Measurements from ENCODE around the gene CLPSL2.

CLPSL2 gene

DNA sequence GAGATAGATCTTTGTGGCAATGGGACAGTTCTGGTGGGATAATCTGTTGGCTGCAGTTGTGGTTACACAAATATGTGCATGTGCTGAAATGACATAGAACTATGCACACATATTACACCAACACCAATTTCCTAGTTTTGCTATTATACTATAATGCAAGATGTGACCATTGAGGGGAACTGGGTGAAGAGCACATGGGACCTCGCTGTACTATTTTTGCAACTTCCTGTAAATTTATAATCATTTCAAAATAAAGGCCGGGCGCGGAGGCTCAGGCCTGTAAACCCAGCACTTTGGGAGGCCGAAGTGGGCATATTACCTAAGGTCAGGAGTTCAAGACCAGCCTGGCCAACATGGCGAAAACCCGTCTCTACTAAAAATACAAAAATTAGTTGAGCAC lies 30.9 kb upstream of the CLPSL2 start:
- no peak for DNase-seq (ENCODE audit: extremely low read depth in 1 of 2, low read depth in 1 of 2)

GRCh38 chr6:35746516-35746915 lies 29.9 kb upstream of the CLPSL2 start:
- DNase-seq (ENCODE audit: extremely low read depth in 1 of 2, low read depth in 1 of 2), result no peak

DNA sequence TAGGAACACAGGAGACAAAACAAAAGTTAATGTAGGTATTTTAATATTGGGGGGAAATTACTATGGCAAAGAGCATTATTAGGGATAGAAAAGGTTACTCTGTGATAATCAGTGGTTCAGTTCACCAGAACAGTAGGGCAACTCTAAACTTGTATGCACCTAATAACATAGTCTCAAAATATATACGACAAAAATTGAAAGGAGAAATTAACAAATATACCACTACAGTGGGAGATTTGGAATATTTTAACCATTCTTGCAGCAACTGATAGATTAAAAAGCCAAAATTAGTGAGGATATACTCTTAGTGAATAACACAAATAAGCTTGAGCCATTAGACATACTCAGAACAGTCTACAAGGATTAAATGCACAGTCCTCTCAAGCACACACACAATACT lies 28.5 kb upstream of the CLPSL2 start:
- no peak for DNase-seq (ENCODE audit: extremely low read depth in 1 of 2, low read depth in 1 of 2)

DNA sequence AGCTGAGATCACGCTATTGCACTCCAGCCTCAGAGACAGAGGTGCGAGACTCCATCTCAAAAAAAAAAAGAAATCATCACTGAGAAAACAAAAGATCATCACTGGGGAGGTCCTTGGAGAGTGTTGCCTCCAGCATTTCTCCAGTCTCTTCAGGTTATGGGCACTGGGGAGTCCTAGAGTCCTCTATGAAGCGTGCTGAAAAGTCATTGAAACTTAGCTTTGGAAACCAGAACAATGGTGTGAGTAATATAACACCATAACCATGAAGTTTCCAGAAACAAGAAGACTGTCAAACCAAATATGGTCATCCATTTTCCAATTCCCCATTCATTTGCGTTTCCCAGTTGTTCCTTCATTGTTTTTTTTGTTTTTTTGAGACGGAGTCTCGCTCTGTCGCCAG lies 25.8 kb upstream of the CLPSL2 start:
- no peak for DNase-seq (ENCODE audit: extremely low read depth in 1 of 2, low read depth in 1 of 2)

DNA sequence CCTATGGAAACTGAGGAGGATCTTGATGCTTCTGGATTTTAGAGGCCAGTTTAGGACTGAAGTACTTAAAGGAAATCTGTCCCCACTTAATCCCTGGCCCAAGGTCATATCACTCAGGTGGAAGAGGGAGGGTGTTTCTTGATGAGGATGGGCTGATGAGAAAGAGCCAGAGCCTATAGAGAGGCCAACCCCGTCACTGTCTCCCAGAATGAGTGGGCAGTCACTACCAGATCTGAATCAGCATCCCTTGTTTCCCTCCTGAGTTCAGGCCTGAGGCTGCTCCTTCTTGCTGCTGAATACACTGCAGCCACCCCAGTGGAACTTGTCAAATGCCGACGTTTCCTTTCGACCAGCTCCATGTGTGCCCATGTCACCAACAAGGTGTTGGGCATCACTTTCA lies 24.8 kb upstream of the CLPSL2 start:
- DNase-seq (ENCODE audit: extremely low read depth in 1 of 2, low read depth in 1 of 2), result no peak

- no peak for DNase-seq (ENCODE audit: extremely low read depth in 1 of 2, low read depth in 1 of 2)
Measured at GRCh38 chr6:35752330-35752729, 24.1 kb upstream of the CLPSL2 start.

GRCh38 chr6:35754452-35755277 lies 21.7 kb upstream of the CLPSL2 start:
- no peak for DNase-seq (ENCODE audit: extremely low read depth in 1 of 2, low read depth in 1 of 2)

GRCh38 chr6:35755278-35755924 lies 21.0 kb upstream of the CLPSL2 start:
- DNase-seq (ENCODE audit: extremely low read depth in 1 of 2, low read depth in 1 of 2), result no peak

GRCh38 chr6:35757456-35758123 lies 18.8 kb upstream of the CLPSL2 start:
- no peak for DNase-seq (ENCODE audit: extremely low read depth in 1 of 2, low read depth in 1 of 2)

GRCh38 chr6:35759426-35759825 lies 17.0 kb upstream of the CLPSL2 start:
- no peak for DNase-seq (ENCODE audit: extremely low read depth in 1 of 2, low read depth in 1 of 2)

DNA sequence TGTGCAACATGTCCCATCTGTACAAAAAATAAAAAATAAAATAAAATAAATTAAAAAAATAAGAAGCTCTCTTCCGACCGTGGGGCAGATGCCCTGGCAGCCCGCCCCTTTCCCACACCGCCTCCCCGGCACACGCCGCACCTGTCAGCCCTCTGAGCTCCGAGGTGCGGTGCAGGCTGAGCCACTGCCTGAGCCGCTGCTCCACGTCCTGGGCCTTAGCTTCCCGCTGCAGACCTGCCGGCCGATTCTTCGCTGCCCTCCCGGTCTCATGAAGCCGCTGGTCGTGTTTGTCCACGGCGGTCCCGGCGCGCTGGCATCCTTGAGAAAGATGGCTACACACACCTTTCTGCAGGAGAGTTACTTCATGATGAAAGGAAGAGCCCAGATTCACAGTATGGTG lies 10.7 kb upstream of the CLPSL2 start:
- no peak for DNase-seq (ENCODE audit: extremely low read depth in 1 of 2, low read depth in 1 of 2)

- DNase-seq (ENCODE audit: extremely low read depth in 1 of 2, low read depth in 1 of 2), result no peak
Measured at GRCh38 chr6:35769211-35769610, 7.2 kb upstream of the CLPSL2 start.

DNA sequence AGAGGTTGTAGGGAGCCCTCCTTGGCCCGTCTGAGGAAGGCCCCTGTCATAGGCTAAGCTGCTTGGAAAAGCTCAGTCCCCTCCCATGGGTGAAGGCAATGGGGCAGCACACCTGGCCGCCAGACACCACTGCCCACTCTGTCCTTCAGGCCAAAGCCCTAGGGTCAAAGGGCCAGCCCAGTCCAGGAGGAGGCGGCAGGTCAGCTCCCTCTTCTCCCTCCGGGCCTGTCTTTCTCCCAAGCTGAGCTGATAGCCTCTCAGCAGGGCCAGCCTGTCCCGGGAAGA lies 5.1 kb upstream of the CLPSL2 start:
- no peak for DNase-seq (ENCODE audit: extremely low read depth in 1 of 2, low read depth in 1 of 2)

DNA sequence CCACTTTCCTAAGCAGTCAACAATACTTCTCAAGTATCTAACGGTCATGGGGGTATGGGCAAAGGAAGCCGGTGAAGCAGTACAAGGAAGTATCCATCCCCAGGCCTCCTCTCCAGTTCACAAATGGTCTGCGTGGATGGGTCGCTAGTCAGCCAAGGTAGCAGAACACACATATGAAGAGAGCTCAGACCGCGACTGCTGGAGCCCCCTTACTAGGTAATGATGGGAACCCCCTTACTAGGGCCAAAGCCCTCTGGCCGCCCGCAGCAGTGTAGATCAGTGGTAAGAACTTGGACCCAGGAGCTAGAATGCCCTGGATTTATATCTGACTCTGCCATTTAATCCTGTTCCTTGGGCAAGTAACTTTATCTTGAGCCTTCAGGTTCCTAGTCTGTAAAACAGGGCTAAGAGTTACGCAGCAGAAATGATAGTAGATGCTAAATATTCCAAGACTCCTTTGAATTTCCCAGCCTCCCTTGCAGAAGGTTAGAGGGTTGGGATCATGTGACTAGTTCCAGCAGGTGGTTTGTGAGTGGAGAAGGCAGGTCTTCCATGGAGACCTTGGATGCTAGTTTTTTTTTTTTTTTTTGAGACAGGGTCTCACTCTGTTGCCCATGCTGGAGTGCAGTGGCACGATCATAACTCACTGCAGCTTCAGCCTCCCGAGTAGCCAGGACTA lies 2.1 kb upstream of the CLPSL2 start:
- no peak for DNase-seq (ENCODE audit: extremely low read depth in 1 of 2, low read depth in 1 of 2)

DNA sequence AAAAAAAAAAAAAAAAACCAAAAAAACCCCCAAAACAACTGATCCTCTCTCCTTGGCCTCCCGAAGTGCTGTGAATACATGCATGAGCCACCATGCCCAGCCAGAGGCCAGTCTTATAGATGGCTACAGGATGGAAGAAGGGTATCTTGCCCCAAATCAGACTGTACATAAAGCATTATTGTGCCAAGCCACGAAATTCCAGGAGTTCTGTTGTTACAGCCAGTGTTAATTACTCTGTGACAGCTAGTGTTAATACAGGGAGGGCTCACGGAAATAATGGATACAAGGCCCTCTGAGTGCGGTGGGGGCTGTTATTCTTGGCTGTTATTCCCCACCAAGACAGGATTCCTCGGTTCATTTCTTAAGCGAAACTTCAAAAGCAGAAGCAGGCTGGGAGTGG lies 1.4 kb upstream of the CLPSL2 start:
- DNase-seq (ENCODE audit: extremely low read depth in 1 of 2, low read depth in 1 of 2), result no peak

DNA sequence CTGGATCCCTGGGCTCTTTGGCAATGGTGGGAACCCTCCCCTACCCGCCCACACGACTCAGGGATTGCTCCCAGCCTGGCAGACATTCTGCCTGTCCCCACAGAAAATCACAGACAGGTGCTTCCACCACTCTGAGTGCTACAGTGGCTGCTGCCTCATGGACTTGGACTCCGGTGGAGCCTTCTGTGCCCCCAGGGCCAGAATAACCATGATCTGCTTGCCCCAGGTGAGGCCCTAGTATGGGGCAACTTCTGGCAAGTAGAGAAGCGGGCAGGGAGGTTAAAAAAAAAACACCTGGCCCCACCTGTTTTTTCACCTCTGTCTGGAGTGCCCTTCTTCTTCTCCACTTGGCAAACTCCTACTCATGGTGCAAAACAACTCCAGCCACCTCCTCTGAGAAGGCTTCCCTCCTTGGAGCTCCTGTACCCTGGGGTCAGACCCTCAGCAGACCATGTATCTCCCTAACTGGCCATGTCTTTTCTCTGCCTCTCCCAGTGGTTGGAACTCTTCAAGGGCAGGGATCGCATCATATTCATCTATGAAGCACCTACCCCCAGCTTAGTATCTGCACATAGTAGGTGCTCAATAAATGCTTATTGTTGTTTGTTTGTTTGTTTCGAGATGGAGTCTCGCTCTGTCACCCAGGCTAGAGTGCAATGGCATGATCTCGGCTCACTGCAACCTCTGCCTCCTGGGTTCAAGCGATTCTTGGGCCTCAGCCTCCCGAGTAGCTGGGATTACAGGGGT lies 1.1 kb downstream of the CLPSL2 start:
- DNase-seq (ENCODE audit: extremely low read depth in 1 of 2, low read depth in 1 of 2), result no peak

- DNase-seq (ENCODE audit: extremely low read depth in 1 of 2, low read depth in 1 of 2), result no peak
Measured at GRCh38 chr6:35778437-35778836, 2.0 kb downstream of the CLPSL2 start.

- no peak for DNase-seq (ENCODE audit: extremely low read depth in 1 of 2, low read depth in 1 of 2)
Measured at GRCh38 chr6:35780719-35781118, 4.3 kb downstream of the CLPSL2 start, which contains the start of gene CLPSL1. TSS of gene CLPSL1 (plus strand) at chr6:35781019. CDS start at chr6:35781111, 92 bp downstream.

DNA sequence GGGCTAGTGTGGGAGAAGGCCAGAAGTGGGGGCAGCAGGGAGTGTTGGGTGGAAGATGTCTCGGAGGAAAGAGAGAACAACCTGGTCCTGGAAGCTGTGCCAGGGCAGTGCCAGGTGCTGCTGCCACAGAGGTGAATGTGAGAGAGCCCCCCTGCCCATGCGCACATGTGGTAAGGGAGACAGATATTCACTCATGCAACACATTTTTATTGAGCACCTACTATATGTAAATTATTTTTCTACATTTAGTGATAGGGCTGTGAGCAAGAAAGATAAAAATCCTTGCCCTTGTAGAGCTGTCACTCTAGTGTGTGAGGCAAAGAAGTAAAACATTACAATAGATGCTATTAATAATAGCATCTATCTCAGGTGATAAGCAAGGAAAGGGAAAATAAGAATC lies 4.9 kb downstream of the CLPSL2 start:
- no peak for DNase-seq (ENCODE audit: extremely low read depth in 1 of 2, low read depth in 1 of 2)

DNA sequence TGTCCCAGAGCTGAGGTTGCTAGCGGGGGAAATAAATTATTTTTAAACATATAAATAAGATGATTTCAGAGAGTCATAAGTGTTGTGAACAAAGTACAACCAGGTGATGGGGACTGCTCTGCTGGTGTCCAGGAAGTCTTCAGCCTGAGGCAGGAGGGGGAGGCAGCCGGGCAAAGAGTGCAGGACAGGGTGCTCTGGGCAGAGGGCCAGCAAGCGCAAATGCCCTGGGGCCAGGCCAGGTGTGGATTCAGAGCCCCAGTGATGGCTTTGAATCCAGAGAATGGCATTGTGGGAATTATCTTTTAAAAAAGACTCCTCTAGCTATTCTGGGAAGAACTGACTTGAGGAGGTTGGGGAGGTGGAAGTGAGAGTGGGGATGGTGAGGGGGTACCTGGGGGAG lies 6.0 kb downstream of the CLPSL2 start:
- no peak for DNase-seq (ENCODE audit: extremely low read depth in 1 of 2, low read depth in 1 of 2)

DNA sequence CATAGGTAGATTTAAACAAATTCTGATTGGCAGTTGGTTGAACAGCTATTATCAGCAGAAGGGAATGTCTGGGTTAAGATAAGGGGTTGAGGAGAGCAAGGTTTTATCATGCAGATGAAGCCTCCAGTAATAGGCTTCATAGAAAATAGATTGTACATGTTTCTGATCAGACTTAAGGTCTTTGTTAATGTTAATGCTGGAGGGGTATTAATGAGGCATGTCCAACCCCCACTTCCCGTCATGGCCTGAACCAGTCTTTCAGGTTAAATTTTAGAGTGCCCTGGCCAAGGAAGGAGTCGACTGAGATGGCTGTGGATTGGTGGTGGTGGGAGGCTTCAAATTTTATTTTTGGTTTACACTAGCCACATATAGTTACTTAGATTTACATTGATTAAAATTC lies 7.8 kb downstream of the CLPSL2 start:
- DNase-seq (ENCODE audit: extremely low read depth in 1 of 2, low read depth in 1 of 2), result no peak
